GM18951 (cell line): ENCODE data around the gene UBE2L6.

Experiments used
- POLR2A ChIP-seq: IDR thresholded peaks from 4 replicates; pipeline ENCODE4 v1.6.1; 2011; ENCODE audit warnings: mild to moderate bottlenecking; ENCODE audit not compliant: insufficient read length, insufficient read depth; ENCODE audit errors: extremely low read depth
- in situ Hi-C: fragments of 300-500 bp; cut with MboI; formaldehyde crosslinking; loops from one replicate; pipeline ENCODE4 v1.12.0; 2022; ENCODE audit warnings: low sequenced_read_pairs, mixed read lengths, inconsistent platforms; ENCODE audit not compliant: unreplicated experiment

The UBE2L6 gene

GRCh38 chr11:57512646-57513451 is 54.6 kb downstream of the UBE2L6 start:
- no peak for TF ChIP-seq POLR2A
- in situ Hi-C loops, result no loop called here

DNA sequence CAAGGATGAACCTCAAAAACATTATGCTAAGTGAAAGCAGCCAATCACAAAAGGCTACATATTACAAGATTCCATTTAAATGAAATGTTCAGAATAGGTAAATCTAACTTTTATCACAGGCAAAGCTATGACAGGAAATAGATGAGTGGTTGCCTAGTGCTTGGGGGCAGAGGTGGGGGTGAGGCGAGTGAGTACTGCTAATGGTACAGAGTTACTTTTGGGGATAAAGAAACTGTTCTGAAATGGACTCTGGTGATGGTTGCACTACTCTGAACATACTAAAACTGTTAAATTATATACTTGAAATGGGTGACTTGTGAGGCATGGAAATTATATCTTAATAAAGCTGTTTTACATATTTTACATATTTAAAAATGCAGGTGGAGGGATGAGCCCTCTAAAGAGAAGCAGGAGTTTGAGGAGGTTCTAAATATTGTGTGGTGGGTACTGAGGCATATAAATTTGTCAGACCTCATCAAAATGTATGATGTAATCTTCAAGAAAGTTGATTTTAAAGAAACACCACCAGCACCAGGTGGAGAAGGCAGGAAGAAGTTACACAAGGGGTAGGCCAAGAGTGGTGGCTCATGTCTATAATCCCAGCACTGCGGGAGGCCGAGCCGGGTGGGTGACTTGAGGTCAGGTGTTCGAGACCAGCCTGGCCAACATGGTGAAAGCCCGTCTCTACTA is 55.6 kb downstream of the UBE2L6 start:
- in situ Hi-C loops, result no loop called here
- no peak for TF ChIP-seq POLR2A

DNA sequence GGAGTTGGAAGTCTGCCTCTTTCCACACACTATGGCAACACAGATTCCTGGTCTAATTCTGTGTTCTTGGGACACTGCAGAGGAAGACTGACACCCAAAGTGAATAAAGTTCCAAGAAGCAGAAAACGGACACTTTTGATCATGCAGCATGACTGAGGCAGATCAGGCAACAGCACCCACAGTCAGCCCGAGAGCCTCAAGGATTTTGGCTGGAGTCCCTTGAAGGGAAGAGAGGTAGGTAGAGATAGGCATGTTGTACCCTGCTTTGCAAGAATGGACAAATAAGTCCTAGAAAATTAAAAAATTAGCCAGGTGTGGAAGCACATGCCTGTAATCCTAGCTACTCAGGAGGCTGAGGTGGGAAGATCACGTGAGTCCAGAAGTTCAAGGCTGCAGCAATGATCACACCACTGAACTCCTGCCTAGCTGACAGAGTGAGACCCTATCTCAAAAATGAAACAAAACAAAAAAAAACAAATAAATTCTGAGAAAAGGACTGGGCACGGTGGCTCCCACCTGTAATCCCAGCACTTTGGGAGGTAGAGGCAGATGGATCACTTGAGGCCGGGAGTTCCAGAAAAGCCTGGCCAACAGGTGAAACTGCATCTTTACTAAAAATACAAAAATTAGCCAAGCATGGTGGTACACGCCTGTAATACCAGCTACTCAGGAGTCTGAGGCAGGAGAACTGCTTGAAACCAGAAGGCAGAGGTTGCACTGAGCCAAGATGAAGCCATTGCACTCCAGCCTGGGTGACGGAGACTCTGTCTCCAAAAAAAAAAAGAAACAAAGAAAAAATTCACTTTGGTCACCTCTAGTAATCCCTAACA is 58.9 kb downstream of the UBE2L6 start:
- in situ Hi-C loops, result no loop called here
- TF ChIP-seq POLR2A, result no peak

DNA sequence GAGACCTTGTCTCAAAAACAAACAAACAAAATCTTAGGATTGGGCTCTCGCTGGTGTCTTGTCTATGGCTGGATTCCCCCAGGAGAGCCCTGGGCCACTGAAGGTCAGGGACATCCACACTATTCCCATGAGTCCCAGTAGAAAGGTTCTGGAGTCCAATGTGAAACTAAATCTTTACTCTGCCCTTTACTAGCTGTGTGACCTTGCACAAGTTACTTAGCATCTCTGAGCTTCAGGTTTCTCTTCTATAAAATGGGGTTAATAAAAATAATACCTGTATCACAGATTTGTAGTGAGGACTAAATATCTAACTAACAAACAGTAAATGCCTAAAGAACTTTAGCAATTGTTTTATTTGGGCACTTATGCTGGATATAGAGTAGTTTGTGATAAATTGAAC is 61.0 kb downstream of the UBE2L6 start:
- no peak for TF ChIP-seq POLR2A
- in situ Hi-C loops, result no loop called here

DNA sequence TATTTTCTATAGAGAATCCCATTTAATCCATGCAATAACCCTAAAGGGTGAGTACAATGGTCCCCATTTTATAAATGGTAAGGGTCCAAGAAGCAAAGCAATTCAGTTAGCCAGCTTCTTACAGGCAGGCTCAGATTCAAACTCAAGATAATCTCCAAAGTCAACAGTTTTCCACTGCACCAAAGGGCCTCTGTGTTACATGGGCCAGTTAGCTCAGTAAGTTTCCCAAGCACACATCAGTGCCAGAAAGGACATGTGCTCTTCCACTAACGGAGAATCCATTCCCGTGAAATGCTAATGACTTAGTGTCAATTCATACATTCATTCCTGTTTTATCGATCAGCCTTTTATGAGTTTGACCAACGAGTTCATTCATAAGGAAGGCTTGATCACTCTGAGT is 63.0 kb downstream of the UBE2L6 start:
- in situ Hi-C loops, result no loop called here
- no peak for TF ChIP-seq POLR2A

DNA sequence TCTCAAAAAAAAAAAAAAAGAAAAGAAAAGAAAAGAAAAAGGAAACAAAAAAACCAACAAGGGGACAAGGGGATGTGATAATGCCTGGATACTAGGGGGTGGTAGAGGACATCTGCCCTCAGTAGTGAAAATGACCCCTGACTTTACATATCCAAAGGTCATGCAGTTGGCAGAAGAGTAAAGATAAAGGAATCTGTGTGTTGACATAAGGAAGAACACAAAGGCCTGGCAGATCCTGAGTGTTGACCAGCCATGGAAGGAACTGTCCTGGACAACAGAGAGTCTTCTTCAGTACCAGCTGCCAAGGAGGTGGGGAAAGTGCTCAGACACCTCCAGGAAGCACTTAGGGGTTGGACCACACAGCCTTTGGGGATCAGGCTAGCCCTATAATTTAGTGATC is 64.6 kb downstream of the UBE2L6 start:
- no peak for TF ChIP-seq POLR2A
- in situ Hi-C loops, result no loop called here

DNA sequence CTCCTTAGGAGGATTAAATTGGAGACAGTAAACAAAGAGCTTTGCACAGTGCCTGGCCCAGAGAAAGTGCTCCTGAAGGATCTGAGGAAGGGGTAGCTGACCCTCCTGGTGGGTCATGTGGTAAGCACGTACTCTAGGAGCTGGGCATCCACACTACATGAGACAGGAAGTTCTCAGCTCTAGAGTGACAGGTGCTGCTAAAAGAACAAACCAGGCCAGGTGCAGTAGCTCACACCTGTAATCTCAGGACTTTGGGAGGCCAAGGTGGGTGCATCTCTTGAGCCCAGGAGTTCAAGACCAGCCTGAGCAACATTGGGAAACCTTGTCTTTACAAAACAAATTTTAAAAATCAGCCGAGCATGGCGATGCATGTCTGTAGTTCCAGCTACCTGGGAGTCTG is 65.1 kb downstream of the UBE2L6 start:
- in situ Hi-C loops, result no loop called here
- no peak for TF ChIP-seq POLR2A

GRCh38 chr11:57501953-57502352 is 65.5 kb downstream of the UBE2L6 start:
- TF ChIP-seq POLR2A, result no peak
- in situ Hi-C loops, result no loop called here
